ENCODE data around the gene FHAD1.

- TF ChIP-seq, protein P1, sequence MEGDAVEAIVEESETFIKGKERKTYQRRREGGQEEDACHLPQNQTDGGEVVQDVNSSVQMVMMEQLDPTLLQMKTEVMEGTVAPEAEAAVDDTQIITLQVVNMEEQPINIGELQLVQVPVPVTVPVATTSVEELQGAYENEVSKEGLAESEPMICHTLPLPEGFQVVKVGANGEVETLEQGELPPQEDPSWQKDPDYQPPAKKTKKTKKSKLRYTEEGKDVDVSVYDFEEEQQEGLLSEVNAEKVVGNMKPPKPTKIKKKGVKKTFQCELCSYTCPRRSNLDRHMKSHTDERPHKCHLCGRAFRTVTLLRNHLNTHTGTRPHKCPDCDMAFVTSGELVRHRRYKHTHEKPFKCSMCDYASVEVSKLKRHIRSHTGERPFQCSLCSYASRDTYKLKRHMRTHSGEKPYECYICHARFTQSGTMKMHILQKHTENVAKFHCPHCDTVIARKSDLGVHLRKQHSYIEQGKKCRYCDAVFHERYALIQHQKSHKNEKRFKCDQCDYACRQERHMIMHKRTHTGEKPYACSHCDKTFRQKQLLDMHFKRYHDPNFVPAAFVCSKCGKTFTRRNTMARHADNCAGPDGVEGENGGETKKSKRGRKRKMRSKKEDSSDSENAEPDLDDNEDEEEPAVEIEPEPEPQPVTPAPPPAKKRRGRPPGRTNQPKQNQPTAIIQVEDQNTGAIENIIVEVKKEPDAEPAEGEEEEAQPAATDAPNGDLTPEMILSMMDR (IDR thresholded peaks at IDR 0.05; ENCODE audit: low read depth, low read length, poor library complexity, severe bottlenecking), result no peak
- TF ChIP-seq EZH2phosphoT487 (IDR thresholded peaks at IDR 0.05; ENCODE audit: borderline replicate concordance, low read length), result no peak; the same call in 1 of the 2 replicates
Measured at GRCh38 chr1:15384301-15384901, 137.4 kb downstream of the FHAD1 start.
